Measurements from ENCODE around the gene KCTD17.

KCTD17 gene

DNA sequence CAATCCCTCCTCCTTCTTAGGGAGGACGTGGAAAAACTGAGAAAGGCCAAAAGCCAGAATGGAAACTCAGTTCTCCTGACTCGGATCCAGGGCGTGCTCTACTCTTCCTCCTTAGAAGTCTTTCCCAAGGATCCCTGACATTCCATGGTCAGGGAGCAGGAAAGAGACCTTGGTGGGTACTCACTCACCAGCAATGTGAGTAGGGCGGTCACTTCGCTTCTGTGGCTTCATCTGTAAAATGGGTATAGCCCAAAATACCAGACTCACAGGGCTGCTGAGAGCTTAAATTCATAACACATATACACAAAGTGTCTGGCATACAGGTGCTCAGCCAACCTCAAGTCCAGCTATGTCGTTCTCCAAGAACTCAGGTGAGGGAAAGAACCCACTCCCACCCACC is 629 bp upstream of the KCTD17 start:
- H3K36me3 ChIP-seq (ENCODE audit: control insufficient read depth in 1 of 2, insufficient read depth in 2 of 2, low read length in 2 of 2), result peaks cover 0 to under 1% of the 10 kb centered on the region in 2 donors
- H3K27ac ChIP-seq (ENCODE audit: low read depth, low read length), result no peak overlapping the region
- no peak overlapping the region for H3K9ac ChIP-seq (ENCODE audit: low read depth in 1 of 2, low read length in 2 of 2)
- peaks cover 34% of the 10 kb centered on the region in 2 donors for H3K4me1 ChIP-seq (ENCODE audit: control insufficient read depth in 1 of 2, insufficient read depth in 2 of 2, low read length in 2 of 2)
- no peak overlapping the region for H3K4me3 ChIP-seq (ENCODE audit: low read depth in 1 of 2, low read length in 2 of 2)
- H3K27me3 ChIP-seq (ENCODE audit: control insufficient read depth in 1 of 2, insufficient read depth in 2 of 2, low read length in 2 of 2), result no peaks in the 10 kb centered on the region
- no peaks in the 10 kb centered on the region for H3K9me3 ChIP-seq (ENCODE audit: control insufficient read depth in 1 of 2, low read length in 2 of 2)

DNA sequence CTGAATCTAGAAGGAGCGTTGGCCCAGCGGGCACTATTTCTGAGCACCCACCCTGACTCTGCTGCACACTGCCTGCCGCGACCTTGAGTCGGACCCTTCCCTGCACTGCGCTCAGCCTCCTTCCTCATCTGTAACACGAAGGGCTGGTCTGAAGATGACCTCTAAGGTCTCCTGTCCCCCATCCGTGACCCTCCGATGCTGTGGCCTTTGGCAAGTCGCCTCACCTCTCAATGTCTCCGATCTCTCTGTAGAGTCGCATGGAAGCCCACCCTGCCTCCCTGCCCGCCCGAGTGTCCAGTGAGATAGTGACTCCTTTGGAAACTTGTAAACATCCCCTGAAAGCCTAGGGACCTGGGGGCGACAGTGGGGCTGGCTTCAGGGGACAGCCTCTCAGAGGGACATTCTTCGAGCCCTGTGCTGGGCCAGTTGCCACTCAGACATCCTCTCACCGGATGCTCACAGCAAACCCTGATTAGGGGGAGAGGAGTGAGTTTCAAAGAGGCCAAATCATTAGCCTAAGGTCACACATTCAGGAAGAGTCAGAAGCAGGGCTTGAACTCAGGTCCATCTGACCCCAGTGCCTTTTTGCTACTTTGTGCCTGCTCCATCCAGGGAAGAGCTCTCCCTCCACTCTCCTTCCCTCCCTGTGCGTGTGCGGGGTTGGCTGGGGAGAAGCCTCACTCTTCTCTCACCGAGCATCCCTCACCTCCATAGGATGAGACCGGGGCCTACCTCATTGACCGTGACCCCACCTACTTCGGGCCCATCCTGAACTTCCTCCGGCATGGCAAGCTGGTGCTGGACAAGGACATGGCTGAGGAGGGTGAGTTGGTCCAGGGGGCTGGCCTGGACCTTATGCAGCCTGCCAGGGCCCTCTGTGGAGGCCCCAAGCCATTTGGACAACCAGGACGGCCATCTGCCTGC is 1.1 kb downstream of the KCTD17 start:
- Histone ChIP-seq H3K4me1 (ENCODE audit: control insufficient read depth in 1 of 2, insufficient read depth in 2 of 2, low read length in 2 of 2) (peaks cover 34% of the 10 kb centered on the region in 2 donors), H3K9me3 (ENCODE audit: control insufficient read depth in 1 of 2, low read length in 2 of 2) (no peaks in the 10 kb centered on the region), H3K27ac (ENCODE audit: low read depth, low read length) (no peak overlapping the region), H3K36me3 (ENCODE audit: control insufficient read depth in 1 of 2, insufficient read depth in 2 of 2, low read length in 2 of 2) (peaks cover 0 to 13% of the 10 kb centered on the region in 2 donors), H3K27me3 (ENCODE audit: control insufficient read depth in 1 of 2, insufficient read depth in 2 of 2, low read length in 2 of 2) (no peaks in the 10 kb centered on the region), H3K4me3 (ENCODE audit: low read depth in 1 of 2, low read length in 2 of 2) (peak overlapping the region; percentile 55 to 73), H3K9ac (ENCODE audit: low read depth in 1 of 2, low read length in 2 of 2) (peak overlapping the region in 1 of 2 donors; percentile 43)

GRCh38 chr22:37053310-37054055 is 1.9 kb downstream of the KCTD17 start:
- Histone ChIP-seq H3K4me3 (ENCODE audit: low read depth in 1 of 2, low read length in 2 of 2) (no peak overlapping the region), H3K9ac (ENCODE audit: low read depth in 1 of 2, low read length in 2 of 2) (no peak overlapping the region), H3K36me3 (ENCODE audit: control insufficient read depth in 1 of 2, insufficient read depth in 2 of 2, low read length in 2 of 2) (peaks cover 0 to 16% of the 10 kb centered on the region in 2 donors), H3K27ac (ENCODE audit: low read depth, low read length) (no peak overlapping the region), H3K9me3 (ENCODE audit: control insufficient read depth in 1 of 2, low read length in 2 of 2) (no peaks in the 10 kb centered on the region), H3K27me3 (ENCODE audit: control insufficient read depth in 1 of 2, insufficient read depth in 2 of 2, low read length in 2 of 2) (no peaks in the 10 kb centered on the region), H3K4me1 (ENCODE audit: control insufficient read depth in 1 of 2, insufficient read depth in 2 of 2, low read length in 2 of 2) (peaks cover 34% of the 10 kb centered on the region in 2 donors)

- H3K27ac ChIP-seq (ENCODE audit: low read depth, low read length), result no peak overlapping the region
- H3K27me3 ChIP-seq (ENCODE audit: control insufficient read depth in 1 of 2, insufficient read depth in 2 of 2, low read length in 2 of 2), result no peaks in the 10 kb centered on the region
- no peak overlapping the region for H3K4me3 ChIP-seq (ENCODE audit: low read depth in 1 of 2, low read length in 2 of 2)
- H3K9me3 ChIP-seq (ENCODE audit: control insufficient read depth in 1 of 2, low read length in 2 of 2), result no peaks in the 10 kb centered on the region
- H3K4me1 ChIP-seq (ENCODE audit: control insufficient read depth in 1 of 2, insufficient read depth in 2 of 2, low read length in 2 of 2), result peaks cover 34% of the 10 kb centered on the region in 2 donors
- H3K36me3 ChIP-seq (ENCODE audit: control insufficient read depth in 1 of 2, insufficient read depth in 2 of 2, low read length in 2 of 2), result peaks cover 0 to 16% of the 10 kb centered on the region in 2 donors
- no peak overlapping the region for H3K9ac ChIP-seq (ENCODE audit: low read depth in 1 of 2, low read length in 2 of 2)
Measured at GRCh38 chr22:37054056-37054395, 2.5 kb downstream of the KCTD17 start.

DNA sequence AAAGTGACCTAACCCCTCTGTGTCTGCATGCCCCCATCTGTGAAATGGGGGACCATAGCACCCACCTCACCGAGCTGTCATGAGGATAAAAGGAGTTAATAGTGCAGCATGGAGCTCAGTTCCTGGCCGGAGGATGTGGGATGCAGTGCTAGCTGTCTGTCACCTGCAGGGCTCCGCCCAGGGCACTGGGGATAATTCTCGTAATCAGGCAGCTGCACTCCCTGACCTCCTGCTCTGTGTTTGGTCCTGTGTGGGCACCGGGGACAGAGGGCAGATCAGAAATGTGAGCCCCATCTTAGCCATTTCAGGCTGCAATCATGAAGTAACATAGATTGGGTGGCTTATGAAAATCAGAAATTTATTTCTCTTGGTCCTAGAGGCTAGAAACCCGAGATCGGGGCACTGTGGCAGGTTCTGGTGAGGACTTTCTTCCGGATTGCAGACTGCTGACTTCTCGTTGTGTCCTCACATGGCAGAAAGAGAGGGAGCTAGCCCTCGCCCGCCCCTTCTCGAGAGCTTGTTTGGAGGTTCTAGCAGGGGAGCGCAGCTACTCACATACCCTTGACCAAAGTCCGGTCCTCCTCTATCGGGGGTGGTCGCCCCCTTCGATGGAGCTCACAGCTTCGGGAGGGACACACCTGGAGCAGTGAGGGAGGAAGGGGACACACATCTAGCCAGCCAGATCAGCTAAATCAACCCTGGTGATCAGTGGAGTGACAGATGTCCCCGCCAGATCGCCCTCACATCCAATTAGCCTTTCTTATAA is 3.2 kb downstream of the KCTD17 start:
- Histone ChIP-seq H3K27ac (ENCODE audit: low read depth, low read length) (no peak overlapping the region), H3K27me3 (ENCODE audit: control insufficient read depth in 1 of 2, insufficient read depth in 2 of 2, low read length in 2 of 2) (no peaks in the 10 kb centered on the region), H3K36me3 (ENCODE audit: control insufficient read depth in 1 of 2, insufficient read depth in 2 of 2, low read length in 2 of 2) (peaks cover 0 to 16% of the 10 kb centered on the region in 2 donors), H3K9ac (ENCODE audit: low read depth in 1 of 2, low read length in 2 of 2) (no peak overlapping the region), H3K4me3 (ENCODE audit: low read depth in 1 of 2, low read length in 2 of 2) (no peak overlapping the region), H3K4me1 (ENCODE audit: control insufficient read depth in 1 of 2, insufficient read depth in 2 of 2, low read length in 2 of 2) (peaks cover 34% of the 10 kb centered on the region in 2 donors), H3K9me3 (ENCODE audit: control insufficient read depth in 1 of 2, low read length in 2 of 2) (no peaks in the 10 kb centered on the region)

- Histone ChIP-seq H3K9me3 (ENCODE audit: control insufficient read depth in 1 of 2, low read length in 2 of 2) (no peaks in the 10 kb centered on the region), H3K36me3 (ENCODE audit: control insufficient read depth in 1 of 2, insufficient read depth in 2 of 2, low read length in 2 of 2) (peaks cover 0 to 16% of the 10 kb centered on the region in 2 donors), H3K4me1 (ENCODE audit: control insufficient read depth in 1 of 2, insufficient read depth in 2 of 2, low read length in 2 of 2) (peaks cover 27% of the 10 kb centered on the region in 2 donors), H3K4me3 (ENCODE audit: low read depth in 1 of 2, low read length in 2 of 2) (no peak overlapping the region), H3K27me3 (ENCODE audit: control insufficient read depth in 1 of 2, insufficient read depth in 2 of 2, low read length in 2 of 2) (peaks cover 0 to 3% of the 10 kb centered on the region in 2 donors), H3K27ac (ENCODE audit: low read depth, low read length) (no peak overlapping the region), H3K9ac (ENCODE audit: low read depth in 1 of 2, low read length in 2 of 2) (no peak overlapping the region)
Measured at GRCh38 chr22:37056246-37056645, 4.7 kb downstream of the KCTD17 start.

- peaks cover 0 to 16% of the 10 kb centered on the region in 2 donors for H3K36me3 ChIP-seq (ENCODE audit: control insufficient read depth in 1 of 2, insufficient read depth in 2 of 2, low read length in 2 of 2)
Measured at GRCh38 chr22:37057226-37057625, 5.7 kb downstream of the KCTD17 start.

GRCh38 chr22:37057796-37058510 is 6.4 kb downstream of the KCTD17 start:
- Histone ChIP-seq H3K9me3 (ENCODE audit: control insufficient read depth in 1 of 2, low read length in 2 of 2) (no peaks in the 10 kb centered on the region), H3K4me1 (ENCODE audit: control insufficient read depth in 1 of 2, insufficient read depth in 2 of 2, low read length in 2 of 2) (peaks cover 19 to 25% of the 10 kb centered on the region in 2 donors), H3K4me3 (ENCODE audit: low read depth in 1 of 2, low read length in 2 of 2) (no peak overlapping the region), H3K9ac (ENCODE audit: low read depth in 1 of 2, low read length in 2 of 2) (no peak overlapping the region), H3K27ac (ENCODE audit: low read depth, low read length) (no peak overlapping the region), H3K36me3 (ENCODE audit: control insufficient read depth in 1 of 2, insufficient read depth in 2 of 2, low read length in 2 of 2) (peaks cover 0 to 16% of the 10 kb centered on the region in 2 donors), H3K27me3 (ENCODE audit: control insufficient read depth in 1 of 2, insufficient read depth in 2 of 2, low read length in 2 of 2) (peaks cover 0 to 3% of the 10 kb centered on the region in 2 donors)

More at GRCh38 chr22:37057226-37057625, 5.7 kb downstream of the KCTD17 start:
- Histone ChIP-seq H3K4me1 (ENCODE audit: control insufficient read depth in 1 of 2, insufficient read depth in 2 of 2, low read length in 2 of 2) (peaks cover 23 to 26% of the 10 kb centered on the region in 2 donors), H3K27ac (ENCODE audit: low read depth, low read length) (no peak overlapping the region), H3K9me3 (ENCODE audit: control insufficient read depth in 1 of 2, low read length in 2 of 2) (no peaks in the 10 kb centered on the region), H3K9ac (ENCODE audit: low read depth in 1 of 2, low read length in 2 of 2) (no peak overlapping the region), H3K27me3 (ENCODE audit: control insufficient read depth in 1 of 2, insufficient read depth in 2 of 2, low read length in 2 of 2) (peaks cover 0 to 3% of the 10 kb centered on the region in 2 donors), H3K4me3 (ENCODE audit: low read depth in 1 of 2, low read length in 2 of 2) (no peak overlapping the region)

- Histone ChIP-seq H3K27ac (ENCODE audit: low read depth, low read length) (no peak overlapping the region), H3K9ac (ENCODE audit: low read depth in 1 of 2, low read length in 2 of 2) (no peak overlapping the region), H3K36me3 (ENCODE audit: control insufficient read depth in 1 of 2, insufficient read depth in 2 of 2, low read length in 2 of 2) (peaks cover 0 to 16% of the 10 kb centered on the region in 2 donors), H3K4me1 (ENCODE audit: control insufficient read depth in 1 of 2, insufficient read depth in 2 of 2, low read length in 2 of 2) (peaks cover 13 to 22% of the 10 kb centered on the region in 2 donors), H3K9me3 (ENCODE audit: control insufficient read depth in 1 of 2, low read length in 2 of 2) (no peaks in the 10 kb centered on the region), H3K4me3 (ENCODE audit: low read depth in 1 of 2, low read length in 2 of 2) (no peak overlapping the region), H3K27me3 (ENCODE audit: control insufficient read depth in 1 of 2, insufficient read depth in 2 of 2, low read length in 2 of 2) (peaks cover 0 to 3% of the 10 kb centered on the region in 2 donors)
Measured at GRCh38 chr22:37058917-37059701, 7.6 kb downstream of the KCTD17 start.
